Measurements from ENCODE around the gene TCEA3. TPM values are rescaled to one million over a fixed set of nuclear protein-coding genes. Genes with fewer than 3 reads are reported as not detected.
A peak's percentile ranks its signal among the peaks of the same experiment; 100 is the strongest.

TCEA3 gene
- total RNA-seq, 8 experiments from 2014 or later: 1.6 to 17.6 (median 2.9) TPM

DNA sequence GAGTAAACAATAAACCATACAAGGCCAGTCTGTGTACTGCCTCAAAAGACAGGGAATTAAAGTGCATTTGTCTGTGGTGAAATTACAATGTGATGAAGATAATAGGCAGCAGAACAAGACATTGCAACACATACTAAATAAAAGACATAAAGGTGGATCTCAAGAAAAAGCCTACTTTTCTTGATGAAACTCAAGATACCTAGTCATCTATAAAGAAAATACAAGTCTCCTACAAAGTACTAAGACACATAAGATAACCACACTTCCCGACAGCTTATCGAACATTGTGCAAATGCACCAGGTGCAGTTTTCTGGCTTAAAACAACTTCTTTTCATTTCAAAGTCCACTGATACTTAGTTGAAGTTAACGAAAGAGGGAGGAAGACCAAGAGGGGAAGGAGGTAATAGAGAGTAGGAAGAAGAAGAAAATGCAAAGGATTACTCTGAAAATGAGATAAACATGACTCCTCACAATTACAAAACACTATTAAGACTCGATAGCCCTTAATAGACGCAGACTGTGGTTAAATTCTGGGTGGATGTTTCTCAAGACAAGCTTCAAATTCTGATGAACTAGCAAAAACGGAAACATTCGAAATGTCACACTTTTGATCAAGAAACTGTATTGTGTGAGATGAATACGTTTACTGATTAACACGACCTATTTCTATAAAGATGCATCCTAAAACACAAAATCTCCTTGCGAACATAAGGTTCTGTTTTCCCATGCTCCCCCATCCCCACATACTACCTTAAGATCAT, 82.4 kb downstream of the TCEA3 start:
- 0 to 15% (median 7%) methylated on average over 3 to 10 of the region's 10 CpGs for WGBS, 10 experiments

DNA sequence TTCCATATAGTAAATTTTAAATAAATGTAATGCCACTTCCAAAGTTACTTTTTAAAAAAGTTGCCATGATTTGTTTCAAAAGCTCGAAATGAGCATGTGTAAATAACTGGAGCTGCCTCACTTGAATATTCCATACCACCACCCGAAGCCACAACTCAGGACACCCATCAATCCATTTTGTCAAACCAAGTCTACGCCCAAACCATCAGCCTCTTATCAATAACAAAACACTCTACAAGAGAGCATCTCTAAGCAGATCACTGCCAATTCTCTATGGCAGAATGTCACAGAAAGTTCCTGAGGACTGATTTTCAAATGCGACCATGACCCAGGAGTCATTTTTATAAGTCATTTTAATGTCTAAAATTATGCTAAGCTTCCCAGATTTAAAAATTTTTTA, 84.9 kb downstream of the TCEA3 start:
- peaks cover 21 to 28% of the 10 kb centered on the region in 2 donors for H3K4me1 ChIP-seq (replicated peaks in 1 of 2)
- H3K4me3 ChIP-seq: no peak overlapping the region
- no peak for ATAC-seq (replicated peaks in 6 of 8)
- no peak overlapping the region for H3K27ac ChIP-seq
- in situ Hi-C loops (cut with MboI; ENCODE audit: low pct_unique_long_range_greater_than_20kb in 2 of 9, low sequenced_read_pairs in 9 of 9, unreplicated experiment in 9 of 9): no loop called here
- WGBS, 10 experiments: 0 to 85% (median 54%) methylated on average over 1 to 4 of the region's 4 CpGs; no CpG with 5 or more reads in 1 of the 10 experiments

More for the DNA sequence above, 82.4 kb downstream of the TCEA3 start:
- Histone ChIP-seq H3K4me3 (peak overlapping the region; percentile 73 to 96 (median 79)), H3K27ac (no peak overlapping the region), H3K4me1 (replicated peaks in 1 of 2) (peaks cover 28 to 34% of the 10 kb centered on the region in 2 donors)
- in situ Hi-C loops (cut with MboI; ENCODE audit: low pct_unique_long_range_greater_than_20kb in 2 of 9, low sequenced_read_pairs in 9 of 9, unreplicated experiment in 9 of 9): no loop called here
- ATAC-seq (replicated peaks in 6 of 8): no peak

DNA sequence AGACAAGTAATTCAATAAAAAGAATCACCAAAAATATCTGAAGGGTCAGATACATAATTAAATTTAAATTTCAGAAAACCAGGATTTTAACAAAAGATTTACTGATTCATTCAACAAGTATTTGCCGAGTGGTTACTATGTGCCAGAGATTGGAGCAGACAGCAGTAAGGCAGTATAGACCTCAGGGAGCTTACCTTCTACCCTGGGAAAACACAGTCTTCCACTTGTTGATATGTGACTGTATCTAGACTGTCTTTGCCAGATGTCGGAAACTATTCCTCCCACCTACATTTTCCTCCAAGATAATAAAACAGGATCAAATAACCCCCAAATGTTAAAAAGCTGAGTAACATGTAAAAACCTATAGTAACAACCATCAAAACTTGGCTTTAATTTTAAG, 86.7 kb downstream of the TCEA3 start:
- in situ Hi-C loops (cut with MboI; ENCODE audit: low pct_unique_long_range_greater_than_20kb in 2 of 9, low sequenced_read_pairs in 9 of 9, unreplicated experiment in 9 of 9): no loop called here
- ATAC-seq (replicated peaks in 6 of 8): no peak
- peaks cover 21 to 28% of the 10 kb centered on the region in 2 donors for H3K4me1 ChIP-seq (replicated peaks in 1 of 2)
- 0 to 100% (median 100%) methylated on average over 1 to 2 of the region's 2 CpGs; no CpG with 5 or more reads in 1 of the 10 experiments for WGBS, 10 experiments
- no peak overlapping the region for H3K27ac ChIP-seq
- no peak overlapping the region for H3K4me3 ChIP-seq

DNA sequence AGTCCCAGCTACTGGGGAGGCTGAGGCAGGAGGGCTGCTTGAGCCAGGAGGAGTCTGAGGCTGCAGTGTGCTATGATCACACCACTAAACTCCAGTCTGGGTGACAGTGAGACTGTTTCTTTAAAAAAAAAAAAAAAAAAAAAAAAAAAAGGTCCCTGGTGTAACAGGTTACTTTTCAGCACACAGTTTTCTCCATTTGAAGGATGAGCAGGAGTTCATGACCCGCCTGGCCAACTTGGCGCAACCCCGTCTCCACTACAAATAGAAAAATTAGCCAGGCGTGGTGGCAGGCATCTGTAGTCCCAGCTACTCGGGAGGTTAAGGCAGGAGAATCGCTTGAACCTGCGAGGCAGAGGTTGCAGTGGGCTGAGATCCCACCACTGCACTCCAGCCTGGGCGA, 92.8 kb downstream of the TCEA3 start:
- WGBS, 10 experiments: 82 to 100% (median 95%) methylated on average over 2 to 8 of the region's 8 CpGs; no CpG with 5 or more reads in 1 of the 10 experiments
- H3K27ac ChIP-seq: no peak overlapping the region
- in situ Hi-C loops (cut with MboI; ENCODE audit: low pct_unique_long_range_greater_than_20kb in 2 of 9, low sequenced_read_pairs in 9 of 9, unreplicated experiment in 9 of 9): no loop called here
- no peaks in the 10 kb centered on the region for H3K4me1 ChIP-seq (replicated peaks in 1 of 2)
- ATAC-seq (replicated peaks in 6 of 8): no peak
- no peak overlapping the region for H3K4me3 ChIP-seq

Other genes with a start within 250 kb of the TCEA3 start
- 10 to 100 TPM in 2 of 8 experiments, 1 to 10 TPM in 3, under 1 TPM in 2, not detected in 1; 0.17 to 17.7 (median 8.2) TPM for gene HTR1D, start 207.2 kb downstream of the TCEA3 start, total RNA-seq
- 100 to 1,000 TPM in 7 of 8 experiments, 10 to 100 TPM in 1; 68.9 to 317 (median 180) TPM for gene HNRNPR, start 80.5 kb downstream of the TCEA3 start, total RNA-seq
- 10 to 100 TPM in 7 of 8 experiments, 1 to 10 TPM in 1; 7.2 to 76.9 (median 27.5) TPM for gene ZNF436, start 54.9 kb downstream of the TCEA3 start, total RNA-seq
- 10 to 100 TPM; 29.0 to 96.6 (median 39.1) TPM for gene ASAP3, start 59.4 kb upstream of the TCEA3 start, total RNA-seq
- gene E2F2, start 106.5 kb upstream of the TCEA3 start, total RNA-seq: 10 to 100 TPM in 1 of 8 experiments, 1 to 10 TPM in 3, under 1 TPM in 4; 0.21 to 18.5 (median 0.92) TPM
- gene ID3, start 134.8 kb upstream of the TCEA3 start, total RNA-seq: 100 to 1,000 TPM in 4 of 8 experiments, 10 to 100 TPM in 4; 13.9 to 277 (median 70.3) TPM